Fibroblast of skin of right quadriceps (primary cell): ENCODE data around the gene MVP.
"Not testable (repeated sequence)": the region's sequence is repeated elsewhere in the genome, so short reads cannot be mapped to it uniquely, and the experiment has no call there.

ENCODE experiments used
- DNase-seq: peaks from one replicate; pipeline ENCODE4 v3.0.0-alpha.2; 2013

The MVP gene

GRCh38 chr16:29844575-29845331 is 24.5 kb downstream of the MVP start:
- DNase-seq, result no peak

GRCh38 chr16:29845656-29846055 is 25.4 kb downstream of the MVP start:
- DNase-seq, result no peak

- peak; percentile 54 for DNase-seq
Observed at GRCh38 chr16:29848420-29849297, 28.4 kb downstream of the MVP start.

GRCh38 chr16:29849505-29849904 is 29.2 kb downstream of the MVP start:
- no peak for DNase-seq

- no peak for DNase-seq
Observed at GRCh38 chr16:29850998-29851397, 30.7 kb downstream of the MVP start.

- DNase-seq, result peak; percentile 75
Observed at GRCh38 chr16:29852654-29853053, 32.4 kb downstream of the MVP start.

- DNase-seq, result no peak
Observed at GRCh38 chr16:29854520-29855100, 34.3 kb downstream of the MVP start.

GRCh38 chr16:29857133-29857760 is 37.0 kb downstream of the MVP start:
- DNase-seq, result peak; percentile 43

- DNase-seq, result no peak
Observed at GRCh38 chr16:29858149-29858849, 38.0 kb downstream of the MVP start.

GRCh38 chr16:29858974-29859373 is 38.7 kb downstream of the MVP start:
- DNase-seq, result no peak

GRCh38 chr16:29860218-29860617 is 40.0 kb downstream of the MVP start:
- DNase-seq, result no peak

- DNase-seq, result no peak
Observed at GRCh38 chr16:29862383-29862883, 42.2 kb downstream of the MVP start.

GRCh38 chr16:29862884-29863668 is 42.8 kb downstream of the MVP start, which contains the start of gene CDIPT:
CDIPT (minus strand) TSS chr16:29863226; CDS start chr16:29862857, 369 bp downstream.
- peak; percentile 97 for DNase-seq

- no peak for DNase-seq
Observed at GRCh38 chr16:29863669-29863984, 43.4 kb downstream of the MVP start.

- DNase-seq, result no peak
Observed at GRCh38 chr16:29864205-29864604, 43.9 kb downstream of the MVP start.

- no peak for DNase-seq
Observed at GRCh38 chr16:29868396-29869009, 48.2 kb downstream of the MVP start.

- not testable (repeated sequence) for DNase-seq
Observed at GRCh38 chr16:29869067-29869466, 48.8 kb downstream of the MVP start.

- DNase-seq, result no peak
Observed at GRCh38 chr16:29871822-29872546, 51.7 kb downstream of the MVP start.

GRCh38 chr16:29873319-29873718 is 53.1 kb downstream of the MVP start:
- no peak for DNase-seq

- no peak for DNase-seq
Observed at GRCh38 chr16:29875206-29875605, 54.9 kb downstream of the MVP start.
